Stimulated activated effector memory CD8-positive, alpha-beta T cell treated with anti-CD3 and anti-CD28 coated beads, Interleukin-12 subunit alpha, Interleukin-12 subunit beta, amount 100 ng/mL, for 72 hours (primary cell): ENCODE results near the gene PLCXD3.
A peak's percentile ranks its signal among the peaks of the same experiment; 100 is the strongest.

Experiments
- ATAC-seq: fragments of 150-1000 bp; cut with Tn5 transposase; 2 replicates; pipeline ENCODE4 v1.10.0; 2021
- DNase-seq, 2 donors: peaks; one replicate each; pipeline ENCODE4 v3.0.0; 2021 to 2022; ENCODE audit warnings: low spot score in 2 of 2
- H3K27ac Mint-ChIP-seq: one replicate; pipeline ENCODE4 v1.8.0; 2022; ENCODE audit warnings: mild to moderate bottlenecking, mixed read lengths
- H3K36me3 Mint-ChIP-seq: one replicate; pipeline ENCODE4 v1.8.0; 2022; ENCODE audit warnings: mild to moderate bottlenecking, mixed read lengths
- H3K4me1 Mint-ChIP-seq: one replicate; pipeline ENCODE4 v1.8.0; 2022; ENCODE audit warnings: mixed read lengths
- H3K4me3 Mint-ChIP-seq: one replicate; pipeline ENCODE4 v1.8.0; 2022; ENCODE audit warnings: mild to moderate bottlenecking, mixed read lengths
- H3K9me3 Mint-ChIP-seq: one replicate; pipeline ENCODE4 v1.8.0; 2022; ENCODE audit warnings: mixed read lengths

PLCXD3 gene

GRCh38 chr5:41447650-41448510 is 62.5 kb downstream of the PLCXD3 start:
- Mint-ChIP-seq H3K27ac (no peak overlapping the region), H3K4me3 (no peak overlapping the region), H3K9me3 (peaks cover 8% of the 10 kb centered on the region), H3K4me1 (no peaks in the 10 kb centered on the region), H3K36me3 (no peaks in the 10 kb centered on the region)
- ATAC-seq, result no peak
- DNase-seq, result no peak

- Mint-ChIP-seq H3K27ac (no peak overlapping the region), H3K4me3 (no peak overlapping the region), H3K4me1 (no peaks in the 10 kb centered on the region), H3K36me3 (no peaks in the 10 kb centered on the region), H3K9me3 (peaks cover 6% of the 10 kb centered on the region)
- DNase-seq, result no peak
- no peak for ATAC-seq
These were observed 64.4 kb downstream of the PLCXD3 start for GRCh38 chr5:41445937-41446563.

DNA sequence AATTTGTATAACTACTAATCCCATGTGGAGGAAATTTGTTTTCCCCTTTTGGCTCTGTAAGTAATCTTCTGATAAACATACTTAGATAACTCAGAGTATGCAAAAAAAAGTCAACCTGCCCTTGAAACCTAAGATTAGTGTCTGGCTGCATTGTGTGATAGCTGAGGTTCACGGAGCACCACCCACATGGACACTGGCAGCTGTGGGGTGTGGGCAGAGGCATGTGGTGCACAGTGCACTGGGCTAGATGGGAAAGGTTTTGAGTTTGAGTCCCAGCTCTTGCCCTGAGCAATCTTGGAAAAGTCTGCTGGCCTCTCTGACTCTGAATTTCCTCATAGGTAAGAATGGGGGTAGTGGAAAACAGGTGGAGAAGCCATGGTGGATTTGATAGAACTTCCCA is 75.1 kb downstream of the PLCXD3 start:
- no peaks in the 10 kb centered on the region for H3K36me3 Mint-ChIP-seq
- H3K9me3 Mint-ChIP-seq, result no peaks in the 10 kb centered on the region
- H3K27ac Mint-ChIP-seq, result no peak overlapping the region
- no peaks in the 10 kb centered on the region for H3K4me1 Mint-ChIP-seq
- ATAC-seq (no peak), DNase-seq (no peak)
- no peak overlapping the region for H3K4me3 Mint-ChIP-seq

DNA sequence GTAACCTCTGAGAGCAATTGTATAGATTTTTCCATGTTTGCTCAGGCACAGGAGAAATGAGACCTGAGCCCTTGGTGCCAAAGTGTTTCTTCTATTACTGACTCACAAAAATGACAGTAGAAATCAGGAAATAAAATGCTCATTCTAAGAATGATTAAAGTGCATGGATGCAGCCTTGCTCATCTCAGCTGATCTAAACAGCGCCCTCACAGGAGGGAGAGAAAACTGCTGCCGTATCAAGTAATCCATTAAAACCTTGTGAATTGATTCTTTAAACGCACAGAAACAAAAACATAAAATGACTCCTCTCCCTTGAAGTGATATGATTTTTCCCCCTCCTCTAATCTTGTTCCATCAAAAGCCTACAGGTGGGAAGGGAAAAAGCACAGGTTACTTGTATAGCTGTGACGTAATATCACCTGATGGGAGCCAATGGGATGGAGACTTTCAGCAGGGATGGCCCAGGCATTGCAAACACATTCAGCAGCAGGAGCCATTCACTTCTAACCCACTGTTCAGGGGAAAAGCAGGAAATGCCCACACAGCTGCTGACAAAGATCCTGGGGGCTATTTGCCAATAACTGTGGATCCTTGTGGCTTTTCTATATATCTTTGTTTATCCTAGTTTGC is 76.7 kb downstream of the PLCXD3 start:
- ATAC-seq (no peak), DNase-seq (no peak)
- H3K4me1 Mint-ChIP-seq, result no peaks in the 10 kb centered on the region
- H3K27ac Mint-ChIP-seq, result no peak overlapping the region
- H3K4me3 Mint-ChIP-seq, result no peak overlapping the region
- no peaks in the 10 kb centered on the region for H3K36me3 Mint-ChIP-seq
- H3K9me3 Mint-ChIP-seq, result peaks cover 2% of the 10 kb centered on the region

- no peak for ATAC-seq
- no peak overlapping the region for H3K27ac Mint-ChIP-seq
- no peak overlapping the region for H3K4me3 Mint-ChIP-seq
- peaks cover 2% of the 10 kb centered on the region for H3K9me3 Mint-ChIP-seq
- H3K4me1 Mint-ChIP-seq, result no peaks in the 10 kb centered on the region
- no peak for DNase-seq
- H3K36me3 Mint-ChIP-seq, result no peaks in the 10 kb centered on the region
These were observed 77.7 kb downstream of the PLCXD3 start for GRCh38 chr5:41432481-41433253.

DNA sequence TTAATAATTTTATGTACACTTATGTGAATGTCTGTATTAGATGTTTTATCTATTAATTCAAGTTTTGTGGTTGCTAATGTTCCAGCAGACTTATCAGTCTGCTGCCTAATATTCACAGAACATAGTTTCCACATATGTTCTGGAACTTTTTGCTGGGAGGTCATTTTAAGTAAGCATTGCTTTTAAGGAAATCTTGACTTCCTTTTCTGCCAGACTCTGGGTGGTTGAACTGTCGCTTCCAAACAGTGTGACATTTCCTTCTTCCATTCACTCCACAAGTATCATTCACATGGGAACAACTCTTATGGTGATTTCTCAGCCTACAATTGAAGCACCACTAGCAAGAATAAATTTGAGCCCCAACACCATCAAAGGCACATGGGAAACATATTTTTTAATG is 82.9 kb downstream of the PLCXD3 start:
- Mint-ChIP-seq H3K36me3 (no peaks in the 10 kb centered on the region), H3K27ac (no peak overlapping the region), H3K9me3 (peaks cover 2% of the 10 kb centered on the region), H3K4me3 (no peak overlapping the region), H3K4me1 (no peaks in the 10 kb centered on the region)
- DNase-seq (no peak), ATAC-seq (no peak)

GRCh38 chr5:41425736-41426135 is 84.7 kb downstream of the PLCXD3 start:
- Mint-ChIP-seq H3K36me3 (no peaks in the 10 kb centered on the region), H3K9me3 (peaks cover 2% of the 10 kb centered on the region), H3K4me1 (no peaks in the 10 kb centered on the region), H3K4me3 (no peak overlapping the region), H3K27ac (no peak overlapping the region)
- DNase-seq, result no peak
- ATAC-seq, result no peak

GRCh38 chr5:41420492-41421067 is 89.8 kb downstream of the PLCXD3 start:
- no peaks in the 10 kb centered on the region for H3K4me1 Mint-ChIP-seq
- H3K9me3 Mint-ChIP-seq, result no peaks in the 10 kb centered on the region
- DNase-seq (no peak), ATAC-seq (no peak)
- no peak overlapping the region for H3K27ac Mint-ChIP-seq
- H3K36me3 Mint-ChIP-seq, result no peaks in the 10 kb centered on the region
- H3K4me3 Mint-ChIP-seq, result no peak overlapping the region

DNA sequence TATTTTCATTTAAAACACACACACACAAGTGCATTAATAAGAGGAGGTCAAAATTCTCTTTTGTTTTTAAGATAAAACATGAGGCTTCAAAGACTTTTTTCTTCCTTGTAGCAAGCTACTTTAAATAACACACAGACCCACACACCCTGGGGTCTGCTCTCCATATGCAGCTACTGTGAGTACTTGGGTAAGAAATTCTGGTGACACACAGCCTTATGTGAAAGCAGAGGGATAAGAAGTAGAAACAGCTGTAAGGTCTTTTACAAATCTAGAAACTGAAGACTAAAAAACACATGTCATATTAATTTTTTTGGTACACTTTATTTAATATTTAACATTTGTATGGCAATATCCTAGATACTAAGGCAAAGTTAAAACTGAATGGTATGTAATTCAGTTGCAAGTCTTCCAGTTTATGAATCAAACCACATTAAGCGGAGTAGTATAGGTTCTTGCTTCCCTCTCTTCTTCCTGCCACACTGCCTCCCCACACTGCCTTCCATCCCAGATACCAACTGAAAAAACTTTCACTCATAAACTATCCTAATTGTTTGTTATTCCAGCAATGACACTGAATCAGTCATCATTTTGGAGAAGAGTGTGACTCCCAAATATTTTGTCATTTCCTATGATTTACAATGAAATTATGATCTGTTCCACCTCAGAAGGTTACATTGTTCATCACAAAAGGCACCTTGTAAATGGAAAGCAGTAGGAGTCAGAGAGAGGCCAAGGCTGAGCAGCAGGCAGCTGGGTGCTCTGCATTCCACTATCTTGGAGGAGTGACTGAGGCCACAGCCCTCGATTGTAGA is 92.0 kb downstream of the PLCXD3 start:
- Mint-ChIP-seq H3K4me1 (no peaks in the 10 kb centered on the region), H3K9me3 (no peaks in the 10 kb centered on the region), H3K27ac (no peak overlapping the region), H3K4me3 (no peak overlapping the region), H3K36me3 (no peaks in the 10 kb centered on the region)
- DNase-seq (no peak), ATAC-seq (no peak)

GRCh38 chr5:41416336-41416735 is 94.1 kb downstream of the PLCXD3 start:
- Mint-ChIP-seq H3K4me1 (no peaks in the 10 kb centered on the region), H3K36me3 (no peaks in the 10 kb centered on the region), H3K4me3 (no peak overlapping the region), H3K27ac (no peak overlapping the region), H3K9me3 (peaks cover 1% of the 10 kb centered on the region)
- DNase-seq (no peak), ATAC-seq (peak; percentile 42)

DNA sequence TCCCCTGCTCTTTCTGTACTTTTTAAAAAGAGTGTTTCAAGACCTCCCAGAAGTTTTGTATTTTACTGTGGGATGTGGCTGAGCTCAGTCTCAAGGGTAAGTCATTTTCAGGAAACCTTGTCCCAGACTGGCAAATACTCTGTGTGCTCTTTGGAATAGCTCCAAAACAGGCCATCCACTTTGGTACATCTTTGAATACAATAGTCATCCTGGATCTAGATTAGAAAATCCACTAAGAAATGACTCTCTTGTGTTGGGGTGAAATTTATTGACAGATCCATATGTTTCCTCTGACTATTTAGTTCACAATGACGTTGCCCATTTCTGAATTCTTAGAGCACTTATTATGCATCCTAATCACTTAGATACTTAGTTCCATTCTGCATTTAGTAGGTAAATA is 95.2 kb downstream of the PLCXD3 start:
- Mint-ChIP-seq H3K9me3 (peaks cover 2% of the 10 kb centered on the region), H3K4me3 (no peak overlapping the region), H3K27ac (no peak overlapping the region), H3K36me3 (no peaks in the 10 kb centered on the region), H3K4me1 (no peaks in the 10 kb centered on the region)
- ATAC-seq (no peak), DNase-seq (no peak)

- DNase-seq (no peak), ATAC-seq (no peak)
- Mint-ChIP-seq H3K27ac (no peak overlapping the region), H3K9me3 (peaks cover 2% of the 10 kb centered on the region), H3K4me3 (no peak overlapping the region), H3K4me1 (no peaks in the 10 kb centered on the region), H3K36me3 (no peaks in the 10 kb centered on the region)
These were observed 95.8 kb downstream of the PLCXD3 start for GRCh38 chr5:41414598-41414997.

DNA sequence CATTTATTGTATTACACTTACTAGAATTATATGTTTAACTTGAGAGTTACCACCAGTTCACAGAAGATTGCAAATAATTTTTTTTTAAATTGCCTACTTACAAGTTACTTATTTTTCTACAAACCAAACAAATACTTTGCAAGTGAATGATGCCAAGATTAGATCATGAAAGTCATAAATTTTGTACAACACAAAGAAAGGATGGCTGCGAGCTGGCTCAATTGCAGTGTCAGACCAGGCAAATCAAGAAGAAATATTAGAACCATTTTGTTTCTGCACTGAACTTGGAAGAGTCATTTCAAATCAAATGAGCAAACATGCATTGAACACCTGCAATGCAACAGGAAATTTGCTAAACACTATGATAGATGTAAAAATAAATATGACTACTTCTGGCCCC is 97.3 kb downstream of the PLCXD3 start:
- no peak for ATAC-seq
- Mint-ChIP-seq H3K9me3 (peaks cover 2% of the 10 kb centered on the region), H3K36me3 (no peaks in the 10 kb centered on the region), H3K4me3 (no peak overlapping the region), H3K4me1 (no peaks in the 10 kb centered on the region), H3K27ac (no peak overlapping the region)
- no peak for DNase-seq

DNA sequence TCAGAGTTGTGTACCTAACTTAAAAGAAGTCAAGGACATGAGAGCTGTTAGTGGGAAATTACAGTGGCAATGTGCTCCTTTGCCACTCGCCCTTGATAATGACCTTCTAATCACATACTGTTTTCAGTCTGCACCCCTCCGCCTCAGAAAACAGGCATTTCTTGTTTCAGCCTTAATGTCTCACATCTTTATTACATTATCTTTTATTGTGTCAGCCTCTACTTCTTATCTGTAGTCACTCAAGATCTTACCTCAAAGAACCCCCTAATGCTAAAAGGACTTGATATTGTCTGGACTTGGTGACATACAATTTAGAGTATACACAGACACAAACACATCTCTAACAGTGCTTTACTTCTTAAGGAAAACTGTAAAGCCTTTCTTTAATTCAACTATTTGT is 97.9 kb downstream of the PLCXD3 start:
- H3K27ac Mint-ChIP-seq, result no peak overlapping the region
- DNase-seq, result no peak
- no peaks in the 10 kb centered on the region for H3K4me1 Mint-ChIP-seq
- no peak for ATAC-seq
- H3K4me3 Mint-ChIP-seq, result no peak overlapping the region
- H3K9me3 Mint-ChIP-seq, result peaks cover 2% of the 10 kb centered on the region
- no peaks in the 10 kb centered on the region for H3K36me3 Mint-ChIP-seq
